IMR-90 (cell line): Measurements from ENCODE around the gene FANCE.

Experiments
- BHLHE40 ChIP-seq: fragments of 150-350 bp; IDR thresholded peaks from 2 replicates; pipeline ENCODE4 v1.6.1; 2016; ENCODE audit warnings: mild to moderate bottlenecking, low read depth, low read length
- CTCF ChIP-seq: conservative IDR thresholded peaks from 2 replicates; pipeline ENCODE4 v1.5.1; 2012; ENCODE audit warnings: mild to moderate bottlenecking, low read depth, low read length, improper control_type of control experiment
- ELK1 ChIP-seq: fragments of 150-350 bp; IDR thresholded peaks from 2 replicates; pipeline ENCODE4 v1.6.1; 2016; ENCODE audit warnings: low read depth, mild to moderate bottlenecking, low read length, moderate library complexity, borderline replicate concordance
- FOS ChIP-seq: fragments of 150-350 bp; IDR thresholded peaks from 2 replicates; pipeline ENCODE4 v1.6.1; 2016; ENCODE audit warnings: low read depth, low read length
- MXI1 ChIP-seq: IDR thresholded peaks from 2 replicates; pipeline ENCODE4 v1.6.1; 2012; ENCODE audit warnings: low read depth, mild to moderate bottlenecking, low read length, moderate library complexity, borderline replicate concordance
- POLR2A ChIP-seq: IDR thresholded peaks from 2 replicates; pipeline ENCODE4 v1.6.1; 2012; ENCODE audit warnings: mild to moderate bottlenecking, low read depth, low read length
- SMC3 ChIP-seq: fragments of 150-350 bp; IDR thresholded peaks from 2 replicates; pipeline ENCODE4 v1.6.1; 2016; ENCODE audit warnings: low read depth, mild to moderate bottlenecking, antibody characterized with exemption, low read length, moderate library complexity
- USF2 ChIP-seq: fragments of 150-350 bp; IDR thresholded peaks from 2 replicates; pipeline ENCODE4 v1.6.1; 2017; ENCODE audit warnings: mild to moderate bottlenecking, antibody characterized with exemption, low read length, low read depth

- TF ChIP-seq CTCF (no peak), BHLHE40 (peak; percentile 20; the same call in 1 of the 2 replicates), POLR2A (no peak), MXI1 (no peak), SMC3 (no peak), ELK1 (no peak), FOS (no peak), USF2 (peak; percentile 64)
Observed at GRCh38 chr6:35500782-35501181, 48.6 kb downstream of the FANCE start.
